Measurements from ENCODE around the gene ICE2.

The ICE2 gene

GRCh38 chr15:60385620-60386552 lies 93.1 kb downstream of the ICE2 start:
- Histone ChIP-seq H3K23ac (ENCODE audit: low read length in 2 of 2) (no peak overlapping the region), H2AK5ac (ENCODE audit: low read length, severe bottlenecking) (no peak overlapping the region), H2BK12ac (ENCODE audit: low read length in 2 of 2) (no peak overlapping the region), H2BK15ac (ENCODE audit: low read depth, poor library complexity, severe bottlenecking) (no peak overlapping the region), H4K8ac (ENCODE audit: low read length) (no peak overlapping the region), H3K4me3 (ENCODE audit: insufficient read depth in 1 of 2, low read depth in 1 of 2, low read length in 2 of 2) (no peak overlapping the region), H3K27ac (ENCODE audit: low read length, poor library complexity, severe bottlenecking) (peak overlapping the region; percentile 43), H3K4ac (ENCODE audit: low read depth in 1 of 2, low read length in 2 of 2) (no peak overlapping the region), H2AFZ (ENCODE audit: low read depth, low read length) (no peak overlapping the region), H4K91ac (ENCODE audit: low read length) (no peak overlapping the region), H2BK5ac (ENCODE audit: low read depth, low read length, poor library complexity, severe bottlenecking) (no peak overlapping the region), H3K36me3 (ENCODE audit: control insufficient read depth in 1 of 2, insufficient read depth in 2 of 2, low read depth in 1 of 2, low read length in 2 of 2) (peaks cover 14 to 81% of the 10 kb centered on the region in 2 experiments), H3K9ac (ENCODE audit: low read length) (peak overlapping the region; percentile 26), H3K27me3 (ENCODE audit: control insufficient read depth in 1 of 2, insufficient read depth in 1 of 2, low read length in 2 of 2) (no peaks in the 10 kb centered on the region), H3K18ac (ENCODE audit: low read depth in 1 of 2, low read length in 2 of 2) (no peak overlapping the region), H2BK120ac (ENCODE audit: low read depth, low read length) (no peak overlapping the region), H3K9me3 (ENCODE audit: control insufficient read depth, low read length) (no peaks in the 10 kb centered on the region), H3K14ac (ENCODE audit: low read length in 2 of 2) (no peak overlapping the region), H3K79me1 (replicated peaks; ENCODE audit: low read length, poor library complexity, severe bottlenecking) (no peaks in the 10 kb centered on the region), H3K4me1 (ENCODE audit: control insufficient read depth, insufficient read depth, low read depth, low read length) (peaks cover 10% of the 10 kb centered on the region), H3K4me2 (ENCODE audit: low read length, poor library complexity, severe bottlenecking) (no peak overlapping the region)
- WGBS = 85% methylated on average over 7 of the region's 7 CpGs
- DNase-seq = peak; percentile 33

GRCh38 chr15:60384526-60385126 lies 94.3 kb downstream of the ICE2 start:
- H3K9me3 ChIP-seq (ENCODE audit: control insufficient read depth, low read length) = no peaks in the 10 kb centered on the region
- no peak overlapping the region for H4K8ac ChIP-seq (ENCODE audit: low read length)
- H2AK5ac ChIP-seq (ENCODE audit: low read length, severe bottlenecking) = no peak overlapping the region
- no peak overlapping the region for H2BK120ac ChIP-seq (ENCODE audit: low read depth, low read length)
- H2BK15ac ChIP-seq (ENCODE audit: low read depth, poor library complexity, severe bottlenecking) = no peak overlapping the region
- no peak for DNase-seq
- no peak overlapping the region for H4K91ac ChIP-seq (ENCODE audit: low read length)
- no peak overlapping the region for H3K23ac ChIP-seq (ENCODE audit: low read length in 2 of 2)
- H3K4ac ChIP-seq (ENCODE audit: low read depth in 1 of 2, low read length in 2 of 2) = no peak overlapping the region
- no peak overlapping the region for H2BK12ac ChIP-seq (ENCODE audit: low read length in 2 of 2)
- no peaks in the 10 kb centered on the region for H3K79me1 ChIP-seq (replicated peaks; ENCODE audit: low read length, poor library complexity, severe bottlenecking)
- H3K27me3 ChIP-seq (ENCODE audit: control insufficient read depth in 1 of 2, insufficient read depth in 1 of 2, low read length in 2 of 2) = no peaks in the 10 kb centered on the region
- H3K4me3 ChIP-seq (ENCODE audit: insufficient read depth in 1 of 2, low read depth in 1 of 2, low read length in 2 of 2) = no peak overlapping the region
- no peak overlapping the region for H2AFZ ChIP-seq (ENCODE audit: low read depth, low read length)
- H3K18ac ChIP-seq (ENCODE audit: low read depth in 1 of 2, low read length in 2 of 2) = no peak overlapping the region
- peak overlapping the region; percentile 82 for H3K9ac ChIP-seq (ENCODE audit: low read length)
- peak overlapping the region; percentile 17 for H3K27ac ChIP-seq (ENCODE audit: low read length, poor library complexity, severe bottlenecking)
- 91% methylated on average over 1 of the region's 3 CpGs for WGBS
- peaks cover 10% of the 10 kb centered on the region for H3K4me1 ChIP-seq (ENCODE audit: control insufficient read depth, insufficient read depth, low read depth, low read length)
- H3K4me2 ChIP-seq (ENCODE audit: low read length, poor library complexity, severe bottlenecking) = no peak overlapping the region
- H3K36me3 ChIP-seq (ENCODE audit: control insufficient read depth in 1 of 2, insufficient read depth in 2 of 2, low read depth in 1 of 2, low read length in 2 of 2) = peaks cover 22 to 84% of the 10 kb centered on the region in 2 experiments
- no peak overlapping the region for H3K14ac ChIP-seq (ENCODE audit: low read length in 2 of 2)
- H2BK5ac ChIP-seq (ENCODE audit: low read depth, low read length, poor library complexity, severe bottlenecking) = no peak overlapping the region

- H3K4ac ChIP-seq (ENCODE audit: low read depth in 1 of 2, low read length in 2 of 2) = no peak overlapping the region
- DNase-seq = no peak
- H3K4me2 ChIP-seq (ENCODE audit: low read length, poor library complexity, severe bottlenecking) = no peak overlapping the region
- H3K23ac ChIP-seq (ENCODE audit: low read length in 2 of 2) = no peak overlapping the region
- H4K8ac ChIP-seq (ENCODE audit: low read length) = no peak overlapping the region
- peak overlapping the region; percentile 33 for H3K27ac ChIP-seq (ENCODE audit: low read length, poor library complexity, severe bottlenecking)
- no peaks in the 10 kb centered on the region for H3K79me1 ChIP-seq (replicated peaks; ENCODE audit: low read length, poor library complexity, severe bottlenecking)
- no peak overlapping the region for H2AK5ac ChIP-seq (ENCODE audit: low read length, severe bottlenecking)
- H3K14ac ChIP-seq (ENCODE audit: low read length in 2 of 2) = no peak overlapping the region
- H2BK5ac ChIP-seq (ENCODE audit: low read depth, low read length, poor library complexity, severe bottlenecking) = no peak overlapping the region
- H2BK15ac ChIP-seq (ENCODE audit: low read depth, poor library complexity, severe bottlenecking) = no peak overlapping the region
- H3K36me3 ChIP-seq (ENCODE audit: control insufficient read depth in 1 of 2, insufficient read depth in 2 of 2, low read depth in 1 of 2, low read length in 2 of 2) = peaks cover 22 to 84% of the 10 kb centered on the region in 2 experiments
- H3K9ac ChIP-seq (ENCODE audit: low read length) = peak overlapping the region; percentile 82
- WGBS = 95% methylated on average over 2 of the region's 3 CpGs
- no peak overlapping the region for H2BK120ac ChIP-seq (ENCODE audit: low read depth, low read length)
- no peak overlapping the region for H4K91ac ChIP-seq (ENCODE audit: low read length)
- no peak overlapping the region for H2AFZ ChIP-seq (ENCODE audit: low read depth, low read length)
- no peak overlapping the region for H3K4me3 ChIP-seq (ENCODE audit: insufficient read depth in 1 of 2, low read depth in 1 of 2, low read length in 2 of 2)
- no peaks in the 10 kb centered on the region for H3K9me3 ChIP-seq (ENCODE audit: control insufficient read depth, low read length)
- H3K4me1 ChIP-seq (ENCODE audit: control insufficient read depth, insufficient read depth, low read depth, low read length) = peaks cover 9% of the 10 kb centered on the region
- H3K27me3 ChIP-seq (ENCODE audit: control insufficient read depth in 1 of 2, insufficient read depth in 1 of 2, low read length in 2 of 2) = no peaks in the 10 kb centered on the region
- H3K18ac ChIP-seq (ENCODE audit: low read depth in 1 of 2, low read length in 2 of 2) = no peak overlapping the region
- no peak overlapping the region for H2BK12ac ChIP-seq (ENCODE audit: low read length in 2 of 2)
These were observed 94.9 kb downstream of the ICE2 start for GRCh38 chr15:60384053-60384452.
